GM12878 (cell line): ENCODE results near the gene SLX4IP. TPM values are rescaled to one million over a fixed set of nuclear protein-coding genes. Genes with fewer than 3 reads are reported as not detected.

Source experiments
- ATAC-seq: fragments of 200-7000 bp; cut with Tn5 transposase; 3 replicates; pipeline ENCODE4 v1.9.1; 2020; ENCODE audit warnings: mild to moderate bottlenecking, moderate library complexity
- BruUV-seq: library from RNA; stranded (reverse); fragments of 400-500 nt; replicated peaks from 2 replicates; lab custom pipeline; 2021; lab: Mats Ljungman, UMichigan
- CTCF ChIA-PET: fragments of 300-600 bp; sonication (Branson Sonifier 250); formaldehyde crosslinking; extraction: SDS; loops from one replicate; lab custom pipeline; 2021; ENCODE audit warnings: inconsistent platforms; lab: Yijun Ruan, JAX
- POLR2A ChIA-PET: fragments of 350-600 bp; formaldehyde crosslinking; extraction: SDS; loops from one replicate; lab custom pipeline; 2021; ENCODE audit warnings: inconsistent platforms; lab: Charles Lee
- RAD21 ChIA-PET: fragments of 300-600 bp; sonication (Branson Sonifier 250); formaldehyde crosslinking; loops from one replicate; lab custom pipeline; 2023; ENCODE audit warnings: antibody characterized with exemption; ENCODE audit not compliant: unreplicated experiment; lab: Charles Lee
- SMC1A ChIA-PET: fragments of 300-600 bp; sonication (Branson Sonifier 250); formaldehyde crosslinking; loops from one replicate; lab custom pipeline; 2023; ENCODE audit not compliant: unreplicated experiment, uncharacterized antibody; lab: Charles Lee
- DNase-seq: peaks from one replicate; pipeline ENCODE4 v3.0.0-alpha.2; 2011; ENCODE audit warnings: low read depth, low spot score
- FAIRE-seq: peaks from 3 replicates; lab custom pipeline; 2011; peaks lifted over from hg19 to GRCh38; lab: Jason Lieb, UNC
- H2AFZ ChIP-seq: 2 replicates; pipeline ENCODE4 v1.6.0; 2011; ENCODE audit warnings: low read depth, low read length, control low read depth; ENCODE audit not compliant: control insufficient read depth
- H3K27ac ChIP-seq: 2 replicates; pipeline ENCODE4 v1.5.1; 2011; ENCODE audit warnings: control low read depth; ENCODE audit not compliant: control insufficient read depth, insufficient read depth
- H3K27me3 ChIP-seq, 2 experiments: replicated peaks in 1 of 2; 2 replicates each; pipeline versions ENCODE4 v1.6.0 to v1.6.1; 2011; ENCODE audit warnings: low read length in 1 of 2; ENCODE audit not compliant: control insufficient read depth in 2 of 2, insufficient read depth in 2 of 2
- H3K36me3 ChIP-seq, 2 experiments: 2 replicates each; pipeline ENCODE4 v1.5.1; 2011; ENCODE audit warnings: low read length in 1 of 2; ENCODE audit not compliant: control insufficient read depth in 2 of 2, insufficient read depth in 2 of 2
- H3K4me1 ChIP-seq: 2 replicates; pipeline ENCODE4 v1.6.1; 2011; ENCODE audit warnings: mild to moderate bottlenecking, low read length, moderate library complexity, mixed read lengths; ENCODE audit not compliant: control insufficient read depth, insufficient read depth
- H3K4me2 ChIP-seq: 2 replicates; pipeline ENCODE4 v1.6.0; 2011; ENCODE audit warnings: control low read depth; ENCODE audit not compliant: control insufficient read depth, insufficient read depth
- H3K4me3 ChIP-seq: fragments of 200-600 bp; sonication (generic); 2 replicates; pipeline ENCODE4 v1.5.1; 2016
- H3K79me2 ChIP-seq: 2 replicates; pipeline ENCODE4 v1.6.0; 2011; ENCODE audit warnings: low read length; ENCODE audit not compliant: control insufficient read depth, insufficient read depth
- H3K9ac ChIP-seq: 2 replicates; pipeline ENCODE4 v1.8.0; 2011; ENCODE audit warnings: low read length, control low read depth, mixed read lengths; ENCODE audit not compliant: control insufficient read depth, insufficient read depth
- H3K9me3 ChIP-seq: replicated peaks from 3 replicates; pipeline ENCODE4 v1.5.1; 2011; ENCODE audit warnings: mild to moderate bottlenecking, low read length; ENCODE audit not compliant: control insufficient read depth, insufficient read depth
- H4K20me1 ChIP-seq: 2 replicates; pipeline ENCODE4 v1.6.0; 2011; ENCODE audit not compliant: control insufficient read depth, insufficient read depth
- CHD4 ChIP-seq: fragments of 200-600 bp; sonication (generic); IDR thresholded peaks from 2 replicates; pipeline ENCODE4 v1.6.1; 2016; ENCODE audit warnings: mild to moderate bottlenecking
- CUX1 ChIP-seq: IDR thresholded peaks from 2 replicates; pipeline ENCODE4 v1.6.1; 2012; ENCODE audit warnings: improper control_type of control experiment, low read depth, low read length; ENCODE audit not compliant: insufficient replicate concordance
- DPF2 ChIP-seq: fragments of 450-650 bp; IDR thresholded peaks from 2 replicates; pipeline ENCODE4 v1.6.1; 2017; ENCODE audit warnings: mild to moderate bottlenecking
- GATAD2B ChIP-seq: fragments of 450-650 bp; conservative IDR thresholded peaks from 2 replicates; pipeline ENCODE4 v1.6.1; 2017; ENCODE audit warnings: low read depth, mild to moderate bottlenecking, moderate library complexity
- HCFC1 ChIP-seq: fragments of 150-350 bp; IDR thresholded peaks from 2 replicates; pipeline ENCODE4 v1.6.1; 2014; ENCODE audit warnings: low read length
- KAT2A ChIP-seq: conservative IDR thresholded peaks from 2 replicates; pipeline ENCODE4 v1.6.1; 2011; ENCODE audit warnings: low read depth, low read length; ENCODE audit not compliant: control insufficient read depth
- NFIC ChIP-seq: IDR thresholded peaks from 2 replicates; pipeline ENCODE4 v1.6.1; 2012; ENCODE audit warnings: low read depth, mild to moderate bottlenecking, inconsistent platforms, low read length, moderate library complexity
- NR2C2 ChIP-seq: IDR thresholded peaks from 2 replicates; pipeline ENCODE4 v1.6.1; 2011; ENCODE audit warnings: borderline replicate concordance, low read depth; ENCODE audit not compliant: control insufficient read depth, insufficient read length
- SMAD1 ChIP-seq: fragments of 450-650 bp; IDR thresholded peaks from 2 replicates; pipeline ENCODE4 v1.6.1; 2018; ENCODE audit warnings: mild to moderate bottlenecking, low read depth; ENCODE audit not compliant: partially characterized antibody
- STAT1 ChIP-seq: fragments of 450-650 bp; conservative IDR thresholded peaks from 2 replicates; pipeline ENCODE4 v1.6.1; 2014; ENCODE audit warnings: antibody characterized with exemption, mild to moderate bottlenecking
- TCF12 ChIP-seq: IDR thresholded peaks from 2 replicates; pipeline ENCODE4 v1.6.1; 2011; ENCODE audit warnings: low read depth, mild to moderate bottlenecking, low read length
- WGBS: methylation state at CpG from one replicate; pipeline ENCODE4 v1.1.6; 2016; ENCODE audit warnings: low lambda C conversion rate; ENCODE audit not compliant: insufficient replicate concordance, insufficient coverage; ENCODE audit errors: missing lambda C conversion rate; 5-methylcytosine and 5-hydroxymethylcytosine counted together
- in situ Hi-C: fragments of 300-500 bp; cut with MboI; formaldehyde crosslinking; loops from 9 replicates; pipeline ENCODE4 v1.14.3; 2018; ENCODE audit warnings: mixed read lengths
- intact Hi-C: fragments of 100-400 bp; cut with micrococcal nuclease; formaldehyde crosslinking; loops from one replicate; pipeline ENCODE4 v1.14.2; 2022; ENCODE audit not compliant: unreplicated experiment
- polyA plus RNA-seq, 11 experiments: library from polyadenylated mRNA; depleted of rRNA in 4 of 11; unstranded in 6 of 11; stranded (reverse) in 5 of 11; fragments of >200 nt; fragmentation: Nextera tagmentation in 4 of 11; fragmentation: Illumina TruSeq in 1 of 11; extraction: Ambion mirVana in 4 of 11; extraction: Trizol in 1 of 11; gene quantifications; 1 replicate in 1 of 11; 2 replicates in 10 of 11; pipeline versions ENCODE4 v1.2.1 to v1.2.3, GENCODE V29; 2011 to 2016; ENCODE audit warnings: inconsistent platforms in 2 of 11, missing spikeins in 2 of 11, low read depth in 1 of 11
- total RNA-seq, 4 experiments: library from RNA; depleted of rRNA in 3 of 4; stranded (reverse); fragments of >200 nt in 3 of 4; fragmentation: Illumina TruSeq in 1 of 4; extraction: Trizol in 1 of 4; gene quantifications; 2 replicates each; pipeline versions ENCODE4 v1.2.1 to v1.2.3, GENCODE V29; 2013 to 2021
- TF ChIP-seq, protein P1 (sequence below): IDR thresholded peaks from 2 replicates; pipeline ENCODE4 v1.6.1; 2012; ENCODE audit warnings: low read depth, low read length, improper control_type of control experiment
- TF ChIP-seq, protein P2 (sequence below): IDR thresholded peaks from 2 replicates; pipeline ENCODE4 v1.6.1; 2012; ENCODE audit warnings: low read depth, low read length, improper control_type of control experiment
- TF ChIP-seq, protein P3 (sequence below): IDR thresholded peaks from 2 replicates; pipeline ENCODE4 v1.6.1; 2011; ENCODE audit warnings: borderline replicate concordance, low read depth, mild to moderate bottlenecking, moderate library complexity, low read length; ENCODE audit not compliant: insufficient read depth, poor library complexity, severe bottlenecking

The SLX4IP gene
- total and polyA plus RNA-seq, 10 of the 15 experiments (the other 5 are each of a cell fraction or from before 2014, with no cell fraction given) = 2.2 to 11.0 (median 6.3) TPM

- CTCF ChIA-PET = interaction anchor here (0.6 kb wide), 1 partner anchor 55 kb away, joined by 3 read pairs; no protein-coding TSS in a partner anchor
- POLR2A ChIA-PET = no interaction called here
- WGBS = 35% methylated on average over 11 of the region's 11 CpGs
- DNase-seq (no peak), ATAC-seq (no peak), FAIRE-seq (no peak)
- Histone ChIP-seq H3K4me3 (no peak overlapping the region), H4K20me1 (peaks cover 2% of the 10 kb centered on the region; the same call in 1 of the 2 replicates), H3K27ac (no peak overlapping the region), H3K4me1 (0 out of 2 replicates have a peak, but pooled peaks cover 3% of the 10 kb centered on the region), H3K27me3 (no peaks in the 10 kb centered on the region), H3K4me2 (no peak overlapping the region), H3K36me3 (peaks cover under 1 to 2% of the 10 kb centered on the region in 2 experiments; a peak in 3 of 4 replicates), H2AFZ (no peak overlapping the region), H3K9ac (no peak overlapping the region), H3K9me3 (no peaks in the 10 kb centered on the region), H3K79me2 (no peaks in the 10 kb centered on the region)
- intact Hi-C loops = no loop called here
- SMC1A ChIA-PET = interaction anchor here (0.7 to 1.3 kb wide), 2 partner anchors 15 to 87 kb away, joined by 3 read pairs; no protein-coding TSS in a partner anchor
- no TSS peak for BruUV-seq
- no peak for TF ChIP-seq NFIC
- TF ChIP-seq, protein P1, sequence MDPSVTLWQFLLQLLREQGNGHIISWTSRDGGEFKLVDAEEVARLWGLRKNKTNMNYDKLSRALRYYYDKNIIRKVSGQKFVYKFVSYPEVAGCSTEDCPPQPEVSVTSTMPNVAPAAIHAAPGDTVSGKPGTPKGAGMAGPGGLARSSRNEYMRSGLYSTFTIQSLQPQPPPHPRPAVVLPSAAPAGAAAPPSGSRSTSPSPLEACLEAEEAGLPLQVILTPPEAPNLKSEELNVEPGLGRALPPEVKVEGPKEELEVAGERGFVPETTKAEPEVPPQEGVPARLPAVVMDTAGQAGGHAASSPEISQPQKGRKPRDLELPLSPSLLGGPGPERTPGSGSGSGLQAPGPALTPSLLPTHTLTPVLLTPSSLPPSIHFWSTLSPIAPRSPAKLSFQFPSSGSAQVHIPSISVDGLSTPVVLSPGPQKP = no peak
- no peak for TF ChIP-seq CHD4
- TF ChIP-seq SMAD1 = no peak
- no peak for TF ChIP-seq TCF12
- TF ChIP-seq, protein P2, sequence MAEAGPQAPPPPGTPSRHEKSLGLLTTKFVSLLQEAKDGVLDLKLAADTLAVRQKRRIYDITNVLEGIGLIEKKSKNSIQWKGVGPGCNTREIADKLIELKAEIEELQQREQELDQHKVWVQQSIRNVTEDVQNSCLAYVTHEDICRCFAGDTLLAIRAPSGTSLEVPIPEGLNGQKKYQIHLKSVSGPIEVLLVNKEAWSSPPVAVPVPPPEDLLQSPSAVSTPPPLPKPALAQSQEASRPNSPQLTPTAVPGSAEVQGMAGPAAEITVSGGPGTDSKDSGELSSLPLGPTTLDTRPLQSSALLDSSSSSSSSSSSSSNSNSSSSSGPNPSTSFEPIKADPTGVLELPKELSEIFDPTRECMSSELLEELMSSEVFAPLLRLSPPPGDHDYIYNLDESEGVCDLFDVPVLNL = no peak
- no peak for TF ChIP-seq KAT2A
- TF ChIP-seq STAT1 = no peak
- no peak for TF ChIP-seq HCFC1
- TF ChIP-seq DPF2 = no peak
- TF ChIP-seq GATAD2B = no peak
- no peak for TF ChIP-seq CUX1
- TF ChIP-seq, protein P3, sequence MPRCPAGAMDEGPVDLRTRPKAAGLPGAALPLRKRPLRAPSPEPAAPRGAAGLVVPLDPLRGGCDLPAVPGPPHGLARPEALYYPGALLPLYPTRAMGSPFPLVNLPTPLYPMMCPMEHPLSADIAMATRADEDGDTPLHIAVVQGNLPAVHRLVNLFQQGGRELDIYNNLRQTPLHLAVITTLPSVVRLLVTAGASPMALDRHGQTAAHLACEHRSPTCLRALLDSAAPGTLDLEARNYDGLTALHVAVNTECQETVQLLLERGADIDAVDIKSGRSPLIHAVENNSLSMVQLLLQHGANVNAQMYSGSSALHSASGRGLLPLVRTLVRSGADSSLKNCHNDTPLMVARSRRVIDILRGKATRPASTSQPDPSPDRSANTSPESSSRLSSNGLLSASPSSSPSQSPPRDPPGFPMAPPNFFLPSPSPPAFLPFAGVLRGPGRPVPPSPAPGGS = no peak
- no peak for TF ChIP-seq NR2C2
- in situ Hi-C loops = no loop called here
- RAD21 ChIA-PET = no interaction called here
Observed at GRCh38 chr20:10660661-10661060, 225.6 kb downstream of the SLX4IP start.
